H9 (cell line): ENCODE measurements around the gene BUD13. TPM values are rescaled to one million over a fixed set of nuclear protein-coding genes. Genes with fewer than 3 reads are reported as not detected.

ENCODE experiments used
- DNase-seq: peaks from one replicate; pipeline ENCODE4 v3.0.0-alpha.2; 2017
- H2AFZ ChIP-seq: one replicate; pipeline ENCODE4 v1.6.1; 2013; ENCODE audit warnings: mild to moderate bottlenecking, low read length, control low read depth, moderate library complexity
- H2AK5ac ChIP-seq: 2 replicates; pipeline ENCODE4 v1.6.1; 2013; ENCODE audit warnings: low read length, control low read depth, mixed read lengths; ENCODE audit not compliant: insufficient read length
- H2BK120ac ChIP-seq: one replicate; pipeline ENCODE4 v1.6.1; 2013; ENCODE audit warnings: low read depth, mild to moderate bottlenecking, low read length, control low read depth, inconsistent platforms; ENCODE audit not compliant: poor library complexity, severe bottlenecking
- H2BK12ac ChIP-seq: 2 replicates; pipeline ENCODE4 v1.6.1; 2013; ENCODE audit warnings: low read length, control low read depth, mixed read lengths, low read depth; ENCODE audit not compliant: insufficient read length
- H2BK15ac ChIP-seq: 2 replicates; pipeline ENCODE4 v1.6.1; 2013; ENCODE audit warnings: low read depth, low read length, control low read depth
- H2BK20ac ChIP-seq: one replicate; pipeline ENCODE4 v1.6.1; 2013; ENCODE audit warnings: low read depth, mild to moderate bottlenecking, low read length, control low read depth, inconsistent platforms; ENCODE audit not compliant: poor library complexity, severe bottlenecking
- H2BK5ac ChIP-seq: 2 replicates; pipeline ENCODE4 v1.6.1; 2013; ENCODE audit warnings: low read length, control low read depth, mixed read lengths; ENCODE audit not compliant: insufficient read length
- H3K14ac ChIP-seq: 2 replicates; pipeline ENCODE4 v1.6.1; 2013; ENCODE audit warnings: low read length, control low read depth; ENCODE audit not compliant: insufficient read depth
- H3K18ac ChIP-seq: 2 replicates; pipeline ENCODE4 v1.6.1; 2013; ENCODE audit warnings: low read depth, mild to moderate bottlenecking, mixed read lengths, low read length, control low read depth; ENCODE audit not compliant: insufficient read length
- H3K23ac ChIP-seq: 2 replicates; pipeline ENCODE4 v1.6.1; 2013; ENCODE audit warnings: low read length, control low read depth, mixed read lengths, low read depth; ENCODE audit not compliant: insufficient read length
- H3K23me2 ChIP-seq: 2 replicates; pipeline ENCODE4 v1.6.1; 2013; ENCODE audit warnings: low read depth, mild to moderate bottlenecking, mixed read lengths, low read length, control low read depth; ENCODE audit not compliant: insufficient read length, poor library complexity, severe bottlenecking
- H3K27ac ChIP-seq: 2 replicates; pipeline ENCODE4 v1.5.1; 2013; ENCODE audit warnings: low read length, control low read depth, mixed read lengths, low read depth; ENCODE audit not compliant: insufficient read length
- H3K27me3 ChIP-seq: 2 replicates; pipeline ENCODE4 v1.6.1; 2013; ENCODE audit warnings: low read length, control low read depth, inconsistent platforms; ENCODE audit not compliant: insufficient read depth
- H3K4ac ChIP-seq: 2 replicates; pipeline ENCODE4 v1.6.1; 2013; ENCODE audit warnings: low read depth, mild to moderate bottlenecking, control low read depth, inconsistent platforms, low read length, moderate library complexity
- H3K4me1 ChIP-seq: 2 replicates; pipeline ENCODE4 v1.6.1; 2013; ENCODE audit warnings: low read length, control low read depth, inconsistent platforms; ENCODE audit not compliant: insufficient read depth
- H3K4me2 ChIP-seq: 2 replicates; pipeline ENCODE4 v1.6.1; 2013; ENCODE audit warnings: low read length, control low read depth, mixed read lengths; ENCODE audit not compliant: insufficient read length, insufficient read depth
- H3K56ac ChIP-seq: 2 replicates; pipeline ENCODE4 v1.6.1; 2013; ENCODE audit warnings: low read depth, mild to moderate bottlenecking, mixed read lengths, low read length, control low read depth; ENCODE audit not compliant: insufficient read length
- H3K79me1 ChIP-seq: 2 replicates; pipeline ENCODE4 v1.6.1; 2013; ENCODE audit warnings: low read depth, mild to moderate bottlenecking, moderate library complexity, low read length, control low read depth, inconsistent platforms; ENCODE audit not compliant: insufficient read depth, poor library complexity, severe bottlenecking
- H3K79me2 ChIP-seq: 2 replicates; pipeline ENCODE4 v1.6.1; 2013; ENCODE audit warnings: low read length, control low read depth, inconsistent platforms; ENCODE audit not compliant: insufficient read depth
- H3K9ac ChIP-seq: 2 replicates; pipeline ENCODE4 v1.6.1; 2013; ENCODE audit warnings: low read length, control low read depth, mixed read lengths; ENCODE audit not compliant: insufficient read length; ENCODE audit errors: extremely low read depth
- H3K9me3 ChIP-seq: one replicate; pipeline ENCODE4 v1.6.1; 2013; ENCODE audit warnings: low read depth, low read length, inconsistent platforms; ENCODE audit not compliant: control insufficient read depth
- H3T11ph ChIP-seq: one replicate; pipeline ENCODE4 v1.6.1; 2013; ENCODE audit warnings: mild to moderate bottlenecking, low read length, control low read depth, inconsistent platforms
- H4K20me1 ChIP-seq: one replicate; pipeline ENCODE4 v1.6.1; 2013; ENCODE audit not compliant: control insufficient read depth, insufficient read length, insufficient read depth
- H4K5ac ChIP-seq: 2 replicates; pipeline ENCODE4 v1.6.1; 2013; ENCODE audit warnings: low read depth, mild to moderate bottlenecking, mixed read lengths, low read length, control low read depth; ENCODE audit not compliant: insufficient read length
- H4K8ac ChIP-seq: replicated peaks from 2 replicates; pipeline ENCODE4 v1.6.1; 2013; ENCODE audit warnings: low read length, control low read depth, mixed read lengths, low read depth; ENCODE audit not compliant: insufficient read length
- H4K91ac ChIP-seq: 2 replicates; pipeline ENCODE4 v1.6.1; 2013; ENCODE audit warnings: low read depth, mild to moderate bottlenecking, moderate library complexity, mixed read lengths, low read length, control low read depth; ENCODE audit not compliant: insufficient read length
- H3K27ac Mint-ChIP-seq, 3 experiments: 2 replicates in 2 of 3; 3 replicates in 1 of 3; pipeline ENCODE4 v1.8.0; 2020 to 2021; ENCODE audit warnings: mixed read lengths in 3 of 3, mild to moderate bottlenecking in 1 of 3, moderate library complexity in 1 of 3
- H3K27me3 Mint-ChIP-seq: 2 replicates; pipeline ENCODE4 v1.8.0; 2021; ENCODE audit warnings: low read depth, mild to moderate bottlenecking, moderate library complexity, mixed read lengths
- H3K36me3 Mint-ChIP-seq, 3 experiments: 2 replicates in 2 of 3; 3 replicates in 1 of 3; pipeline ENCODE4 v1.8.0; 2020 to 2021; ENCODE audit warnings: low read depth in 3 of 3, mixed read lengths in 3 of 3; ENCODE audit not compliant: insufficient read depth in 1 of 3
- H3K4me1 Mint-ChIP-seq, 2 experiments: 2 replicates each; pipeline ENCODE4 v1.8.0; 2020; ENCODE audit warnings: mixed read lengths in 2 of 2
- H3K4me3 Mint-ChIP-seq, 2 experiments: 2 replicates in 1 of 2; 3 replicates in 1 of 2; pipeline ENCODE4 v1.8.0; 2020 to 2021; ENCODE audit warnings: mild to moderate bottlenecking in 2 of 2, mixed read lengths in 2 of 2, moderate library complexity in 1 of 2
- H3K9me3 Mint-ChIP-seq, 2 experiments: 2 replicates in 1 of 2; 3 replicates in 1 of 2; pipeline ENCODE4 v1.8.0; 2020; ENCODE audit warnings: mild to moderate bottlenecking in 2 of 2, mixed read lengths in 2 of 2, moderate library complexity in 1 of 2
- WGBS: extraction: QIAGEN DNeasy Blood & Tissue Kit; methylation state at CpG from one replicate; pipeline ENCODE4 v1.1.7; 2013; ENCODE audit warnings: missing lambda C conversion rate, low lambda C conversion rate, mixed read lengths; ENCODE audit not compliant: insufficient read length; ENCODE audit errors: extremely low coverage; 5-methylcytosine and 5-hydroxymethylcytosine counted together
- total RNA-seq: library from RNA; stranded (reverse); gene quantifications from 2 replicates; pipeline ENCODE4 v1.2.1, GENCODE V29; 2021
- TF ChIP-seq, protein P1 (sequence below): fragments of 200-600 bp; sonication (generic); conservative IDR thresholded peaks from 3 replicates; pipeline ENCODE4 v1.8.0; 2021; ENCODE audit warnings: antibody characterized with exemption, mild to moderate bottlenecking

The BUD13 gene
- total RNA-seq, 1 experiment from 2014 or later = 30.0 TPM

- no peaks in the 10 kb centered on the region for H3K23me2 ChIP-seq
- Mint-ChIP-seq H3K4me1 (peaks cover 22 to 34% of the 10 kb centered on the region in 2 experiments), H3K9me3 (no peaks in the 10 kb centered on the region; a peak in 1 of 5 replicates), H3K27ac (no peak overlapping the region), H3K4me3 (no peak overlapping the region), H3K36me3 (no peaks in the 10 kb centered on the region), H3K27me3 (peaks cover 17% of the 10 kb centered on the region)
- no peaks in the 10 kb centered on the region for H3K79me2 ChIP-seq
- no peak overlapping the region for H2AK5ac ChIP-seq
- TF ChIP-seq, protein P1, sequence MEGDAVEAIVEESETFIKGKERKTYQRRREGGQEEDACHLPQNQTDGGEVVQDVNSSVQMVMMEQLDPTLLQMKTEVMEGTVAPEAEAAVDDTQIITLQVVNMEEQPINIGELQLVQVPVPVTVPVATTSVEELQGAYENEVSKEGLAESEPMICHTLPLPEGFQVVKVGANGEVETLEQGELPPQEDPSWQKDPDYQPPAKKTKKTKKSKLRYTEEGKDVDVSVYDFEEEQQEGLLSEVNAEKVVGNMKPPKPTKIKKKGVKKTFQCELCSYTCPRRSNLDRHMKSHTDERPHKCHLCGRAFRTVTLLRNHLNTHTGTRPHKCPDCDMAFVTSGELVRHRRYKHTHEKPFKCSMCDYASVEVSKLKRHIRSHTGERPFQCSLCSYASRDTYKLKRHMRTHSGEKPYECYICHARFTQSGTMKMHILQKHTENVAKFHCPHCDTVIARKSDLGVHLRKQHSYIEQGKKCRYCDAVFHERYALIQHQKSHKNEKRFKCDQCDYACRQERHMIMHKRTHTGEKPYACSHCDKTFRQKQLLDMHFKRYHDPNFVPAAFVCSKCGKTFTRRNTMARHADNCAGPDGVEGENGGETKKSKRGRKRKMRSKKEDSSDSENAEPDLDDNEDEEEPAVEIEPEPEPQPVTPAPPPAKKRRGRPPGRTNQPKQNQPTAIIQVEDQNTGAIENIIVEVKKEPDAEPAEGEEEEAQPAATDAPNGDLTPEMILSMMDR = no peak
- no peak overlapping the region for H2BK15ac ChIP-seq
- no peak overlapping the region for H4K5ac ChIP-seq
- H3K27ac ChIP-seq = no peak overlapping the region
- H3K4me1 ChIP-seq = no peaks in the 10 kb centered on the region; the same call in 1 of the 2 replicates
- no peak overlapping the region for H3K4me2 ChIP-seq
- no peak overlapping the region for H2BK12ac ChIP-seq
- H3K18ac ChIP-seq = no peak overlapping the region
- no peak overlapping the region for H2AFZ ChIP-seq
- no CpG with 5 or more reads among the region's 7 CpGs for WGBS
- H3T11ph ChIP-seq = no peak overlapping the region
- no peaks in the 10 kb centered on the region for H3K27me3 ChIP-seq
- H4K8ac ChIP-seq = no peak overlapping the region
- no peak overlapping the region for H2BK20ac ChIP-seq
- no peaks in the 10 kb centered on the region for H3K9me3 ChIP-seq
- peak; percentile 17 for DNase-seq
- no peaks in the 10 kb centered on the region for H3K79me1 ChIP-seq
- no peak overlapping the region for H4K91ac ChIP-seq
- H2BK120ac ChIP-seq = no peak overlapping the region
- no peak overlapping the region for H2BK5ac ChIP-seq
- no peak overlapping the region for H3K14ac ChIP-seq
- H3K4ac ChIP-seq = no peak overlapping the region
- no peak overlapping the region for H3K9ac ChIP-seq
- no peaks in the 10 kb centered on the region for H4K20me1 ChIP-seq
- no peak overlapping the region for H3K23ac ChIP-seq
- H3K56ac ChIP-seq = no peak overlapping the region
These were observed 71.4 kb downstream of the BUD13 start for GRCh38 chr11:116701297-116701801.
